Lower leg skin (tissue), 4 donors: Measurements from ENCODE around the gene ZNHIT1. TPM values are rescaled to one million over a fixed set of nuclear protein-coding genes. Genes with fewer than 3 reads are reported as not detected.

Source experiments
- DNase-seq, 2 donors: peaks; one replicate each; pipeline ENCODE4 v3.0.0-alpha.2; 2019; ENCODE audit warnings: low spot score in 2 of 2
- H3K4me3 ChIP-seq: fragments of 200-600 bp; sonication (generic); 2 replicates; pipeline ENCODE4 v1.5.1; 2017; ENCODE audit warnings: mild to moderate bottlenecking, low read depth; ENCODE audit not compliant: poor library complexity, severe bottlenecking
- POLR2A ChIP-seq, 2 donors: fragments of 450-650 bp; IDR thresholded peaks; one replicate each; pipeline ENCODE4 v1.6.1; 2016 to 2017; ENCODE audit warnings: antibody characterized with exemption in 2 of 2, mild to moderate bottlenecking in 1 of 2, moderate library complexity in 1 of 2
- WGBS, 2 donors: methylation state at CpG; one replicate each; pipeline ENCODE4 v1.1.5; 2018; 5-methylcytosine and 5-hydroxymethylcytosine counted together
- intact Hi-C: fragments of 100-400 bp; cut with DNase I; formaldehyde crosslinking; loops from one replicate; pipeline ENCODE4 v1.15.0; 2023; ENCODE audit warnings: low total_unique reads
- total RNA-seq, 4 donors: library from RNA; depleted of rRNA; stranded (reverse); fragments of >200 nt; gene quantifications; one replicate each; pipeline ENCODE4 v1.1.0, GENCODE V29; 2016
- TF ChIP-seq, protein P1 (sequence below), 3 donors: fragments of 450-650 bp; IDR thresholded peaks; one replicate each; pipeline ENCODE4 v1.5.1; 2016; ENCODE audit warnings: antibody characterized with exemption in 3 of 3, mild to moderate bottlenecking in 3 of 3, moderate library complexity in 2 of 3

Gene ZNHIT1
- total RNA-seq, 4 donors from 2014 or later = 45.3 to 87.6 (median 72.3) TPM

DNA sequence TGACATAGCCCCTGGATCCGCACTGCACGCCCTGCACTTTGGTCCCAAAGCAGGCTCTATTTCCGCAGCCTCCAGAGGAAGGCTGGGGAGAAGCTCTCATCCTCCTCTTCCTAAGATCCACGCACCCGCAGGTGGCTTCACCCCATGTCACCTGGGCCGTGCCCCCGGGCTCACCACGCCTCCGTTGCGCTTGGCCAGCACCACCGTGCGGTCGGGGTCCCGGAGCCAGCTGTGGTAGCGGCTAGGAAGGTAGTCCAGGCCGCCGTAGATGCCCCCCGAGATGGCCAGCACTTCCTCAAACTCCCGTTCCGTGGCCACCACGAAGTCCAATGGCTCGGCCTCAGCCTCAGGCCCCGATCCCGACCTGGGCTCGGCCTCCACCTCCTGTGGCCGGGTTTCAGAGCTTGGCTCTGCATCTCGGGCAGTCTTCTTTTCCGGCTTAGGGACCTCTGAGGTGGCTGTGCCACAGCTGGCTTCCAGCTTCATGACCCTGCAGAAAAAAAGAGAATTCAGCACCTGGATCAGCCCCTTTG is 43.6 kb upstream of the ZNHIT1 start:
- H3K4me3 ChIP-seq = no peak overlapping the region
- WGBS, 2 donors = 3 to 9% methylated on average over 13 to 26 of the region's 28 CpGs
- TF ChIP-seq, protein P1, sequence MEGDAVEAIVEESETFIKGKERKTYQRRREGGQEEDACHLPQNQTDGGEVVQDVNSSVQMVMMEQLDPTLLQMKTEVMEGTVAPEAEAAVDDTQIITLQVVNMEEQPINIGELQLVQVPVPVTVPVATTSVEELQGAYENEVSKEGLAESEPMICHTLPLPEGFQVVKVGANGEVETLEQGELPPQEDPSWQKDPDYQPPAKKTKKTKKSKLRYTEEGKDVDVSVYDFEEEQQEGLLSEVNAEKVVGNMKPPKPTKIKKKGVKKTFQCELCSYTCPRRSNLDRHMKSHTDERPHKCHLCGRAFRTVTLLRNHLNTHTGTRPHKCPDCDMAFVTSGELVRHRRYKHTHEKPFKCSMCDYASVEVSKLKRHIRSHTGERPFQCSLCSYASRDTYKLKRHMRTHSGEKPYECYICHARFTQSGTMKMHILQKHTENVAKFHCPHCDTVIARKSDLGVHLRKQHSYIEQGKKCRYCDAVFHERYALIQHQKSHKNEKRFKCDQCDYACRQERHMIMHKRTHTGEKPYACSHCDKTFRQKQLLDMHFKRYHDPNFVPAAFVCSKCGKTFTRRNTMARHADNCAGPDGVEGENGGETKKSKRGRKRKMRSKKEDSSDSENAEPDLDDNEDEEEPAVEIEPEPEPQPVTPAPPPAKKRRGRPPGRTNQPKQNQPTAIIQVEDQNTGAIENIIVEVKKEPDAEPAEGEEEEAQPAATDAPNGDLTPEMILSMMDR (IDR thresholded peaks at IDR 0.05) = no peak
- no peak for DNase-seq
- intact Hi-C loops = no loop called here

DNA sequence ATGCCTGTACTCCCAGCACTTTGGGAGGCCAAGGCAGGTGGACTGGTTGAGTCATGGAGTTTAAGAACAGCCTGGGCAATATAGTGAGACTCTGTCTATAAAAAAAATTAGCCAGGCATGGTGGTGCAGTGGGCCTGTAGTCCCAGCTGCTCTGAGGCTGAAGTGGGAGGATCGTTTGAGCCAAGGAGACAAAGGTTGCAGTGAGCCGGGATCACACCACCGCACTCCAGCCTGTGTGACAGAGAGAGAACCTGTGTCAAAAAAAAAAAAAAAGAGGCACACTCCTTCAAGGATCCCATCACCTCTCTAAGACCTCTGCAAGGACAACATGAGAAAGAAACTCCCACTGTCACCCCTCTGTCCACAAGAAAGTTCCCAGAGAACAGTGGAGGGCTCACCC is 42.3 kb upstream of the ZNHIT1 start:
- TF ChIP-seq, protein P1 (IDR thresholded peaks at IDR 0.05) = no peak
- TF ChIP-seq POLR2A (IDR thresholded peaks at IDR 0.05) = no peak
- intact Hi-C loops = no loop called here
- H3K4me3 ChIP-seq = no peak overlapping the region
- no peak for DNase-seq
- WGBS, 2 donors = 45% methylated on average over 3 of the region's 3 CpGs

DNA sequence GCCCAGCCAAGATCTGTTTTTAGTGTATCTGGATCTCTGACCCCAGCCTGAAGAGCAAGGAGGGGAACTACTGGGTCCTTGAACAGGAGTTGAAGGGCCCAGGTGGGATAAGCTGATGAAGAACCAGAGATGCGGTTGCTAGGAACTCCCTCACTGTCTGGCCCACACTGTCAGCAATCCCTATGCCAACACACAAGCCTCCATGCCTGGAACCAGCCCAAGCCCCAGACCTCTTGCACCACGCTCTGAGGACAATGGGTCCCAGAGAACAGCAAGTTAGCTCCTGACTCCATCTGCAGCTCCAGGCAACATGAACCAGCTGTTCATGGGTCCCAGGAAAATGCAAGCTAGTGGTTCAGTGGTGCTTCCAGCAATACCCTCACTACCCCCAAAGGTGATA is 40.3 kb upstream of the ZNHIT1 start:
- WGBS, 2 donors = 61 to 79% methylated on average over 2 of the region's 2 CpGs
- H3K4me3 ChIP-seq = no peak overlapping the region
- TF ChIP-seq POLR2A (IDR thresholded peaks at IDR 0.05) = no peak
- TF ChIP-seq, protein P1 (IDR thresholded peaks at IDR 0.05) = no peak
- intact Hi-C loops = no loop called here
- DNase-seq = no peak

DNA sequence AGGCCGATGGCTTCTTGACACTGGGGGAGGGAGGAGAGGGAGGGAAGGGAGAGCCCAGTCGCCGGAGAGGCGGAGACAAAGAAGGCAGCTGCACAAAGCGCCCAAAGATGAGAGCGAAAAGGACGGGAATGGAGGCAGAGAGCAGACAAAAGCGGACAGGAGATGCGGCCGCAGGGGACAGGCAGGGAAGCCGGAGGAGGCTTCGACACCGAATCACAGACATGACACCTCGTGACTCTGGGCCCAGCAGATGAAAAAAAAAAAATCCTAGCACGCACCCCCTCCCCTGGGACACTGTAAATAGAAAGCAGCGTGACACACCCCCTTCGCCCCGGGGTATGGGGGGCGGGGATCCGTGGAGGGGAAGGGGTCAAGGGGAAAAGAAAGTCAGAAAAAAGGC is 38.8 kb upstream of the ZNHIT1 start:
- 0 to 5% methylated on average over 19 to 20 of the region's 20 CpGs for WGBS, 2 donors
- H3K4me3 ChIP-seq = no peak overlapping the region
- TF ChIP-seq, protein P1 (IDR thresholded peaks at IDR 0.05) = no peak
- no peak for TF ChIP-seq POLR2A (IDR thresholded peaks at IDR 0.05)
- DNase-seq = no peak
- intact Hi-C loops = no loop called here

DNA sequence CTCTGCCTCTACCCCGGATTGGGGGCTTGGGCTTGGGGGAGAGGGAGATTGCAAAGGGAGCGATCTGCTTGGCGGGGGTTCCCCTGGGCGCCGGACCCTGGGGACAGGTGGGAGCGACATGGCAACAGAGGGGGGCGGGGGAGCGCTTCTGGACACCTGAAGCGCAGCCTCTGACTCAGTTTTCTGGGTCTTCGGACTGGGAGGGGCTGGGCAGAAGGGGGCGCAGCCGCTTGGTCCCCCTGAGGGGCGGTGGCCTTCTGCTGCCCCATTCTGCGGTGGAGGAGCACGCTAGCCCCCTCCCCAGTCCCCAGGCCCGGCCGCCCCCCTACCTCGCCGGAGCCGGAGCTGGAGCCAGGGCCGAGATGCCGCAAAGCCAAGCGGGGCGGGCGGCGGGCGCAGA is 38.3 kb upstream of the ZNHIT1 start:
- 2 to 6% methylated on average over 13 to 27 of the region's 27 CpGs for WGBS, 2 donors
- H3K4me3 ChIP-seq = no peak overlapping the region
- TF ChIP-seq, protein P1 (IDR thresholded peaks at IDR 0.05) = no peak
- no peak for TF ChIP-seq POLR2A (IDR thresholded peaks at IDR 0.05)

DNA sequence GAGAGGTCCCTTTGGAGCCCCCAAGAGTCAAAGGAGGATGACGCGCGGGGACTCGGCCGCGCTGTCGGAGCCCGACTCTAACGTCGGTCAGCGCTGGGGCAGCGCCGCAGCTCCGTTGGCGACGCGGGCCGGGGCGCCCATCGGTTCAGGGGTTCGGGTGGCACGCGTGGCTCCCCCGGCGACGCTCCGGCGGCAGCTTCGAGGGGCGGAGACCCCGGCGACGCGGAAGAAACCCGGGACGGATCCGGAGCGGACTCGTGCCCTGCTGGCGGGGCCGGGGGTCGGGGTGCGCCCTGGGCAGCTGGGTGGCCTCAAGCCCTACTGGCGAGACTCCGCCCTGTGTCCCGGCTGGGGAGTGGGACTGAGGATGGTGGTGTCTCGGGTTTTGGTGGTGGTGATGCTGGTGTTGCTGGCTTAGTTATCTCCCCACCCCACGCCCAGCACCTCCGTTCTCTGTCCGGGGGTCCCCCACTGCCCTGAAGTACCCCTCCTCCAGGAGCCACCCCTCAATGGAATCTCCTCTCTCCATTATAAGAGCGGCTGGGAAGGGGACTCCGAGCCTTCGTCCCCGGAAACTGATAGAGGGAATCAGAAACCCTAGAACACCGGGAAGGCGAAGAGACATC is 37.7 kb upstream of the ZNHIT1 start, which contains the start of gene NAT16:
TSS of gene NAT16 (minus strand) at position 164 of the 626 bp plus-strand sequence. CDS start 5,486 bp downstream, outside the sequence.
- TF ChIP-seq, protein P1 (IDR thresholded peaks at IDR 0.05) = no peak
- TF ChIP-seq POLR2A (IDR thresholded peaks at IDR 0.05) = no peak
- no peak within 1 kb of the TSS for H3K4me3 ChIP-seq
- intact Hi-C loops = no loop called here
- 9 to 10% methylated on average over 22 to 32 of the region's 56 CpGs for WGBS, 2 donors
- no peak for DNase-seq

More for the DNA sequence above, 38.3 kb upstream of the ZNHIT1 start:
- no peak for DNase-seq
- intact Hi-C loops = no loop called here
